K562 (cell line): ENCODE measurements around the gene SLC5A5. TPM values are rescaled to one million over a fixed set of nuclear protein-coding genes. Genes with fewer than 3 reads are reported as not detected.

Experiments used
- ATAC-seq: fragments of 200-7000 bp; cut with Tn5 transposase; 3 replicates; pipeline ENCODE4 v1.9.1; 2020; ENCODE audit warnings: moderate library complexity
- BruUV-seq: library from RNA; stranded (reverse); fragments of 400-500 nt; replicated peaks from 2 replicates; lab custom pipeline; 2021; lab: Mats Ljungman, UMichigan
- CTCF ChIA-PET: fragments of 300-600 bp; formaldehyde crosslinking; extraction: SDS; loops from one replicate; lab custom pipeline; 2021; ENCODE audit warnings: low intra/inter-chr PET ratio; lab: Yijun Ruan, JAX
- POLR2A ChIA-PET: fragments of 300-600, 350-650 bp; sonication (Branson Sonifier 250); formaldehyde crosslinking; extraction: SDS; loops from one replicate; lab custom pipeline; 2021; ENCODE audit warnings: antibody characterized with exemption, inconsistent platforms; lab: Yijun Ruan, JAX
- DNase-seq, 4 experiments: peaks; one replicate each; pipeline versions ENCODE4 v3.0.0 to v3.0.0-alpha.2; 2011 to 2018; ENCODE audit warnings: low spot score in 3 of 4, mixed read lengths in 3 of 4; ENCODE audit errors: extremely low read depth in 1 of 4
- FAIRE-seq: peaks from 2 replicates; lab custom pipeline; 2011; peaks lifted over from hg19 to GRCh38; lab: Jason Lieb, UNC
- H2AFZ ChIP-seq: 2 replicates; pipeline ENCODE4 v1.6.0; 2011; ENCODE audit warnings: low read depth, low read length, control low read depth, inconsistent platforms
- H3K27ac ChIP-seq: fragments of 200-600 bp; 3 replicates; pipeline ENCODE4 v1.8.0; 2011; ENCODE audit warnings: low read depth, mild to moderate bottlenecking, control low read depth, inconsistent platforms, low read length, moderate library complexity, mixed read lengths; ENCODE audit errors: extremely low read depth
- H3K27me3 ChIP-seq, 2 experiments: fragments of 300-600 bp in 1 of 2; 2 replicates in 1 of 2; 3 replicates in 1 of 2; pipeline versions ENCODE4 v1.6.0 to v1.8.0; 2011; ENCODE audit warnings: inconsistent platforms in 2 of 2, low read length in 2 of 2, mild to moderate bottlenecking in 1 of 2, mixed read lengths in 1 of 2, moderate library complexity in 1 of 2; ENCODE audit not compliant: control insufficient read depth in 2 of 2, insufficient read depth in 2 of 2
- H3K36me3 ChIP-seq: fragments of 300-600 bp; 3 replicates; pipeline ENCODE4 v1.8.0; 2011; ENCODE audit warnings: mild to moderate bottlenecking, low read length, inconsistent platforms; ENCODE audit not compliant: control insufficient read depth, insufficient read depth
- H3K4me1 ChIP-seq, 2 experiments: fragments of 200-600 bp in 1 of 2; replicated peaks in 1 of 2; 2 replicates in 1 of 2; 3 replicates in 1 of 2; pipeline versions ENCODE4 v1.5.1 to v1.8.0; 2011; ENCODE audit warnings: inconsistent platforms in 2 of 2, low read length in 2 of 2, mild to moderate bottlenecking in 1 of 2, mixed read lengths in 1 of 2, moderate library complexity in 1 of 2; ENCODE audit not compliant: control insufficient read depth in 2 of 2, insufficient read depth in 2 of 2
- H3K4me2 ChIP-seq: 2 replicates; pipeline ENCODE4 v1.6.1; 2011; ENCODE audit warnings: low read length, control low read depth, inconsistent platforms, mixed read lengths; ENCODE audit not compliant: insufficient read depth
- H3K4me3 ChIP-seq: fragments of 200-600 bp; sonication (generic), shearing (Covaris generic); 2 replicates; pipeline ENCODE4 v1.5.1; 2016; ENCODE audit warnings: control low read depth, inconsistent platforms
- H3K79me2 ChIP-seq: fragments of 200-600 bp; 3 replicates; pipeline ENCODE4 v1.8.0; 2011; ENCODE audit warnings: low read length, inconsistent platforms; ENCODE audit not compliant: control insufficient read depth, insufficient read depth
- H3K9ac ChIP-seq, 2 experiments: 2 replicates each; pipeline versions ENCODE4 v1.6.0 to v1.6.1; 2011; ENCODE audit warnings: low read depth in 2 of 2, low read length in 2 of 2, control low read depth in 1 of 2, inconsistent platforms in 1 of 2, mild to moderate bottlenecking in 1 of 2, mixed read lengths in 1 of 2; ENCODE audit not compliant: insufficient read depth in 1 of 2
- H3K9me1 ChIP-seq: one replicate; pipeline ENCODE4 v1.6.0; 2011; ENCODE audit warnings: inconsistent platforms, mild to moderate bottlenecking, low read length, moderate library complexity; ENCODE audit not compliant: control insufficient read depth, insufficient read depth
- H3K9me3 ChIP-seq: replicated peaks from 2 replicates; pipeline ENCODE4 v1.5.1; 2011; ENCODE audit warnings: low read depth, low read length, inconsistent platforms; ENCODE audit not compliant: control insufficient read depth, insufficient read depth
- H4K20me1 ChIP-seq: replicated peaks from 2 replicates; pipeline ENCODE4 v1.6.1; 2011; ENCODE audit warnings: low read length, inconsistent platforms, mixed read lengths; ENCODE audit not compliant: control insufficient read depth, insufficient read depth
- CLOCK ChIP-seq: fragments of 250-450 bp; sonication (Bioruptor Pico); IDR thresholded peaks from 2 replicates; pipeline ENCODE4 v1.4.0; 2020; ENCODE audit warnings: mild to moderate bottlenecking, moderate library complexity, borderline replicate concordance
- EP400 ChIP-seq: fragments of 450-650 bp; IDR thresholded peaks from 2 replicates; pipeline ENCODE4 v1.6.1; 2017; ENCODE audit warnings: antibody characterized with exemption, mild to moderate bottlenecking, moderate library complexity
- GABPA ChIP-seq: fragments of 200-800 bp; sonication (Bioruptor generic); conservative IDR thresholded peaks from 2 replicates; pipeline ENCODE4 v1.6.1; 2016; ENCODE audit warnings: low read depth, missing genetic modification characterization, missing compliant biosample characterization
- MED1 ChIP-seq: sonication (generic); formaldehyde crosslinking; IDR thresholded peaks from 2 replicates; pipeline ENCODE4 v1.8.1; 2023; ENCODE audit warnings: missing genetic modification reagents, borderline replicate concordance
- MNT ChIP-seq, 2 experiments: fragments of 450-650 bp; conservative IDR thresholded peaks; 2 replicates each; pipeline ENCODE4 v1.6.1; 2017; ENCODE audit warnings: mild to moderate bottlenecking in 2 of 2, moderate library complexity in 2 of 2
- NCOA4 ChIP-seq: fragments of 450-650 bp; IDR thresholded peaks from 2 replicates; pipeline ENCODE4 v1.6.1; 2018; ENCODE audit warnings: mild to moderate bottlenecking; ENCODE audit not compliant: partially characterized antibody
- PML ChIP-seq: IDR thresholded peaks from 2 replicates; pipeline ENCODE4 v1.6.1; 2012; ENCODE audit warnings: low read length, inconsistent platforms
- RBM25 ChIP-seq: fragments of 200-400 bp; formaldehyde crosslinking; IDR thresholded peaks from 2 replicates; pipeline ENCODE4 v1.6.1; 2018; ENCODE audit warnings: low read length, low read depth, moderate library complexity; ENCODE audit not compliant: severe bottlenecking
- XRCC3 ChIP-seq: fragments of 450-650 bp; IDR thresholded peaks from 2 replicates; pipeline ENCODE4 v1.6.1; 2017; ENCODE audit warnings: mild to moderate bottlenecking, moderate library complexity
- ZNF133 ChIP-seq: fragments of 250-450 bp; sonication (Bioruptor Pico); IDR thresholded peaks from 2 replicates; pipeline ENCODE4 v1.4.0; 2020; ENCODE audit warnings: mild to moderate bottlenecking
- ZNF57 ChIP-seq: fragments of 450-650 bp; formaldehyde crosslinking; IDR thresholded peaks from 2 replicates; pipeline ENCODE4 v1.4.0; 2020; ENCODE audit warnings: mild to moderate bottlenecking, moderate library complexity
- ZNF780A ChIP-seq: fragments of 250-450 bp; sonication (Bioruptor Pico); IDR thresholded peaks from 2 replicates; pipeline ENCODE4 v1.5.0; 2021; ENCODE audit warnings: mild to moderate bottlenecking
- WGBS: fragments of 100-300 bp; shearing (Covaris generic); methylation state at CpG from one replicate; pipeline ENCODE4 v1.1.6; 2016; ENCODE audit warnings: low coverage, mixed read lengths; ENCODE audit not compliant: insufficient coverage; ENCODE audit errors: missing lambda C conversion rate; 5-methylcytosine and 5-hydroxymethylcytosine counted together
- in situ Hi-C: fragments of 300-500 bp; cut with MboI; formaldehyde crosslinking; loops from 4 replicates; pipeline ENCODE4 v1.15.0; 2018; ENCODE audit warnings: inconsistent platforms, mixed read lengths
- intact Hi-C: fragments of 100-400 bp; cut with micrococcal nuclease; formaldehyde crosslinking; loops from 2 replicates; pipeline ENCODE4 v1.14.2; 2022
- polyA plus RNA-seq, 8 experiments: library from polyadenylated mRNA; depleted of rRNA in 4 of 8; stranded (reverse) in 5 of 8; unstranded in 3 of 8; fragments of >200 nt; fragmentation: Nextera tagmentation in 2 of 8; fragmentation: Illumina TruSeq in 1 of 8; extraction: Ambion mirVana in 2 of 8; extraction: Trizol in 1 of 8; gene quantifications; 2 replicates each; pipeline versions ENCODE4 v1.2.1 to v1.2.3, GENCODE V29; 2011 to 2014; ENCODE audit warnings: inconsistent platforms in 1 of 8, missing spikeins in 1 of 8
- total RNA-seq, 7 experiments: library from RNA; depleted of rRNA in 6 of 7; stranded (reverse); fragments of >200 nt in 6 of 7; fragmentation: Illumina TruSeq in 2 of 7; extraction: Trizol in 2 of 7; gene quantifications; 2 replicates each; pipeline versions ENCODE4 v1.2.1 to v1.2.3, GENCODE V29; 2011 to 2021; ENCODE audit warnings: low replicate concordance in 1 of 7
- TF ChIP-seq, protein P1 (sequence below): fragments of 250-450 bp; sonication (Bioruptor Pico); IDR thresholded peaks from 2 replicates; pipeline ENCODE4 v1.5.0; 2021; ENCODE audit warnings: mild to moderate bottlenecking, borderline replicate concordance
- TF ChIP-seq, protein P2 (sequence below), 2 experiments: IDR thresholded peaks; 2 replicates each; pipeline ENCODE4 v1.6.1; 2012; ENCODE audit warnings: improper control_type of control experiment in 2 of 2, low read depth in 2 of 2, low read length in 2 of 2, borderline replicate concordance in 1 of 2

Gene SLC5A5
- total and polyA plus RNA-seq, 9 of the 15 experiments (the other 6 are each of a cell fraction or from before 2014, with no cell fraction given), result 0.10 to 0.73 (median 0.23) TPM

DNA sequence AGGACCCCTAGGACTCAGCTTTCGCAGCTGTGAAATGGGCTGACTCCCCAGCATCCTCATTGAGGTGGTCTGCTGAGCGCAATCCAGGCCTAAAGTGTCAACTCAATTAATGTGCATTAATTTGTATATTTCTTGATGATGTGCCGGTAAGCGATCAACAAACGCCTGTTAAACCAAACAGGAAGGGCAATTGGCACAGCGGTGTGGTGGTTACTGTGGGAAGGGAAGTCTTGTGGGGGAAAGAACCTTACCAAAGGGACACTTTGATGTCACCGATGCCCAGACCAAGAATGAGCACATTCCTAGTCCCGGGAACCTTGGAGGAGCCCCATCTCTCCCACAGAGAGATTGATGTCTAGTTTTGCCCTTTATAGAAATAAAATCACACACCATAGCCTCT lies 25.6 kb upstream of the SLC5A5 start:
- Histone ChIP-seq H3K9ac (no peak overlapping the region), H3K36me3 (no peaks in the 10 kb centered on the region), H2AFZ (no peak overlapping the region), H3K9me3 (no peaks in the 10 kb centered on the region), H3K27ac (no peak overlapping the region), H3K4me3 (no peak overlapping the region), H3K79me2 (peaks cover 10% of the 10 kb centered on the region; the same call in 2 of the 3 replicates), H3K4me1 (peaks cover 0 to 41% of the 10 kb centered on the region in 2 experiments; a peak in 3 of 5 replicates), H3K27me3 (no peaks in the 10 kb centered on the region), H4K20me1 (no peaks in the 10 kb centered on the region), H3K9me1 (peaks cover 1% of the 10 kb centered on the region), H3K4me2 (no peak overlapping the region)
- FAIRE-seq, result no peak
- intact Hi-C loops, result no loop called here
- CTCF ChIA-PET, result no interaction called here
- in situ Hi-C loops, result no loop called here
- no peak for DNase-seq
- 66% methylated on average over 8 of the region's 8 CpGs for WGBS
- BruUV-seq, result no TSS peak
- POLR2A ChIA-PET, result interaction anchor here (3.6 kb wide), 1 partner anchor 13 kb away, joined by 22 read pairs; the partner anchor contains the start of gene RPL18A
- no peak for ATAC-seq
- TF ChIP-seq ZNF133 (CRISPR knock-in tag) (no peak), MED1 (no peak), ZNF780A (CRISPR knock-in tag) (no peak), XRCC3 (no peak), PML (no peak), ZNF57 (CRISPR knock-in tag) (no peak), MNT (conservative IDR thresholded peaks at IDR 0.05) (no peak), NCOA4 (no peak), CLOCK (no peak), GABPA (tag) (no peak), EP400 (no peak), RBM25 (no peak)
- TF ChIP-seq, protein P1, sequence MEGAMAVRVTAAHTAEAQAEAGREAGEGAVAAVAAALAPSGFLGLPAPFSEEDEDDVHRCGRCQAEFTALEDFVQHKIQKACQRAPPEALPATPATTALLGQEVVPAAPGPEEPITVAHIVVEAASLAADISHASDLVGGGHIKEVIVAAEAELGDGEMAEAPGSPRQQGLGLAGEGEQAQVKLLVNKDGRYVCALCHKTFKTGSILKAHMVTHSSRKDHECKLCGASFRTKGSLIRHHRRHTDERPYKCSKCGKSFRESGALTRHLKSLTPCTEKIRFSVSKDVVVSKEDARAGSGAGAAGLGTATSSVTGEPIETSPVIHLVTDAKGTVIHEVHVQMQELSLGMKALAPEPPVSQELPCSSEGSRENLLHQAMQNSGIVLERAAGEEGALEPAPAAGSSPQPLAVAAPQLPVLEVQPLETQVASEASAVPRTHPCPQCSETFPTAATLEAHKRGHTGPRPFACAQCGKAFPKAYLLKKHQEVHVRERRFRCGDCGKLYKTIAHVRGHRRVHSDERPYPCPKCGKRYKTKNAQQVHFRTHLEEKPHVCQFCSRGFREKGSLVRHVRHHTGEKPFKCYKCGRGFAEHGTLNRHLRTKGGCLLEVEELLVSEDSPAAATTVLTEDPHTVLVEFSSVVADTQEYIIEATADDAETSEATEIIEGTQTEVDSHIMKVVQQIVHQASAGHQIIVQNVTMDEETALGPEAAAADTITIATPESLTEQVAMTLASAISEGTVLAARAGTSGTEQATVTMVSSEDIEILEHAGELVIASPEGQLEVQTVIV (CRISPR knock-in tag), result no peak
- TF ChIP-seq, protein P2, sequence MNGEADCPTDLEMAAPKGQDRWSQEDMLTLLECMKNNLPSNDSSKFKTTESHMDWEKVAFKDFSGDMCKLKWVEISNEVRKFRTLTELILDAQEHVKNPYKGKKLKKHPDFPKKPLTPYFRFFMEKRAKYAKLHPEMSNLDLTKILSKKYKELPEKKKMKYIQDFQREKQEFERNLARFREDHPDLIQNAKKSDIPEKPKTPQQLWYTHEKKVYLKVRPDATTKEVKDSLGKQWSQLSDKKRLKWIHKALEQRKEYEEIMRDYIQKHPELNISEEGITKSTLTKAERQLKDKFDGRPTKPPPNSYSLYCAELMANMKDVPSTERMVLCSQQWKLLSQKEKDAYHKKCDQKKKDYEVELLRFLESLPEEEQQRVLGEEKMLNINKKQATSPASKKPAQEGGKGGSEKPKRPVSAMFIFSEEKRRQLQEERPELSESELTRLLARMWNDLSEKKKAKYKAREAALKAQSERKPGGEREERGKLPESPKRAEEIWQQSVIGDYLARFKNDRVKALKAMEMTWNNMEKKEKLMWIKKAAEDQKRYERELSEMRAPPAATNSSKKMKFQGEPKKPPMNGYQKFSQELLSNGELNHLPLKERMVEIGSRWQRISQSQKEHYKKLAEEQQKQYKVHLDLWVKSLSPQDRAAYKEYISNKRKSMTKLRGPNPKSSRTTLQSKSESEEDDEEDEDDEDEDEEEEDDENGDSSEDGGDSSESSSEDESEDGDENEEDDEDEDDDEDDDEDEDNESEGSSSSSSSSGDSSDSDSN (IDR thresholded peaks at IDR 0.05; ENCODE audit: borderline replicate concordance in 1 of 2, low read depth in 2 of 2, low read length in 2 of 2), result no peak
